Measurements from ENCODE around the gene PLXNA4.

Gene PLXNA4

GRCh38 chr7:132336797-132337196, 239.5 kb downstream of the PLXNA4 start:
- DNase-seq (ENCODE audit: low read depth) = no peak
- H3K4me3 ChIP-seq (ENCODE audit: low read depth, low read length) = no peak overlapping the region
- no peak for TF ChIP-seq CTCF (IDR thresholded peaks at IDR 0.05; ENCODE audit: low read depth, low read length, missing control alignments)

GRCh38 chr7:132333301-132333700, 243.0 kb downstream of the PLXNA4 start:
- DNase-seq (ENCODE audit: low read depth) = no peak
- TF ChIP-seq CTCF (IDR thresholded peaks at IDR 0.05; ENCODE audit: low read depth, low read length, missing control alignments) = no peak
- H3K4me3 ChIP-seq (ENCODE audit: low read depth, low read length) = no peak overlapping the region

- no peak for TF ChIP-seq CTCF (IDR thresholded peaks at IDR 0.05; ENCODE audit: low read depth, low read length, missing control alignments)
- no peak overlapping the region for H3K4me3 ChIP-seq (ENCODE audit: low read depth, low read length)
- DNase-seq (ENCODE audit: low read depth) = no peak
Measured at GRCh38 chr7:132328760-132329159, 247.5 kb downstream of the PLXNA4 start.

GRCh38 chr7:132328047-132328620, 248.1 kb downstream of the PLXNA4 start:
- TF ChIP-seq CTCF (IDR thresholded peaks at IDR 0.05; ENCODE audit: low read depth, low read length, missing control alignments) = no peak
- H3K4me3 ChIP-seq (ENCODE audit: low read depth, low read length) = no peak overlapping the region
- DNase-seq (ENCODE audit: low read depth) = no peak

- H3K4me3 ChIP-seq (ENCODE audit: low read depth, low read length) = no peak overlapping the region
- DNase-seq (ENCODE audit: low read depth) = no peak
- no peak for TF ChIP-seq CTCF (IDR thresholded peaks at IDR 0.05; ENCODE audit: low read depth, low read length, missing control alignments)
Measured at GRCh38 chr7:132326878-132327589, 249.2 kb downstream of the PLXNA4 start.

- no peak for DNase-seq (ENCODE audit: low read depth)
- H3K4me3 ChIP-seq (ENCODE audit: low read depth, low read length) = no peak overlapping the region
- TF ChIP-seq CTCF (IDR thresholded peaks at IDR 0.05; ENCODE audit: low read depth, low read length, missing control alignments) = no peak
Measured at GRCh38 chr7:132322970-132323369, 253.3 kb downstream of the PLXNA4 start.

- no peak for TF ChIP-seq CTCF (IDR thresholded peaks at IDR 0.05; ENCODE audit: low read depth, low read length, missing control alignments)
- no peak for DNase-seq (ENCODE audit: low read depth)
- H3K4me3 ChIP-seq (ENCODE audit: low read depth, low read length) = no peak overlapping the region
Measured at GRCh38 chr7:132321387-132321786, 254.9 kb downstream of the PLXNA4 start.
